PC-9 (cell line): ENCODE results near the gene MRPL34. TPM values are rescaled to one million over a fixed set of nuclear protein-coding genes. Genes with fewer than 3 reads are reported as not detected.

Experiments used
- BruUV-seq: library from RNA; stranded (reverse); fragments of 400-500 nt; replicated peaks from 2 replicates; lab custom pipeline; 2021; lab: Mats Ljungman, UMichigan
- CTCF ChIA-PET: fragments of 300-600 bp; sonication (Branson Sonifier 250); formaldehyde crosslinking; loops from one replicate; lab custom pipeline; 2022; ENCODE audit warnings: antibody characterized with exemption; lab: Charles Lee
- POLR2A ChIA-PET: fragments of 300-600 bp; sonication (Branson Sonifier 250); formaldehyde crosslinking; loops from one replicate; lab custom pipeline; 2022; ENCODE audit warnings: antibody characterized with exemption; ENCODE audit not compliant: unreplicated experiment; lab: Charles Lee
- DNase-seq, 2 experiments: peaks; one replicate each; pipeline versions ENCODE4 v3.0.0 to v3.0.0-alpha.2; 2015 to 2022; ENCODE audit warnings: mixed read lengths in 1 of 2
- H2AFZ ChIP-seq: fragments of 200-600 bp; sonication (generic); 2 replicates; pipeline ENCODE4 v1.8.1; 2017; ENCODE audit warnings: antibody characterized with exemption
- H3F3A ChIP-seq: fragments of 200-600 bp; sonication (generic); 2 replicates; pipeline ENCODE4 v1.8.1; 2017; ENCODE audit warnings: antibody characterized with exemption, mild to moderate bottlenecking, low read depth; ENCODE audit not compliant: insufficient read depth
- H3K27ac ChIP-seq: fragments of 200-600 bp; sonication (generic); 2 replicates; pipeline ENCODE4 v1.6.1; 2016; ENCODE audit warnings: mixed run types
- H3K27me3 ChIP-seq: fragments of 200-600 bp; sonication (generic); 2 replicates; pipeline ENCODE4 v1.6.1; 2016; ENCODE audit warnings: low read depth, mixed run types; ENCODE audit not compliant: insufficient read depth
- H3K36me3 ChIP-seq: fragments of 200-600 bp; sonication (generic); 2 replicates; pipeline ENCODE4 v1.6.1; 2016; ENCODE audit warnings: low read depth, mixed run types
- H3K4me1 ChIP-seq: fragments of 200-600 bp; sonication (generic); replicated peaks from 2 replicates; pipeline ENCODE4 v1.6.1; 2016; ENCODE audit warnings: mixed run types; ENCODE audit not compliant: insufficient read depth
- H3K4me2 ChIP-seq: fragments of 200-600 bp; sonication (generic); 2 replicates; pipeline ENCODE4 v1.6.1; 2017; ENCODE audit warnings: mixed run types
- H3K4me3 ChIP-seq: fragments of 200-600 bp; sonication (generic); 2 replicates; pipeline ENCODE4 v1.6.1; 2016; ENCODE audit warnings: mixed run types
- H3K79me2 ChIP-seq: fragments of 200-600 bp; sonication (generic); 2 replicates; pipeline ENCODE4 v1.6.1; 2017; ENCODE audit warnings: low read depth, mixed run types
- H3K9me2 ChIP-seq: fragments of 200-600 bp; sonication (generic); 2 replicates; pipeline ENCODE4 v1.8.1; 2017; ENCODE audit warnings: mild to moderate bottlenecking; ENCODE audit not compliant: insufficient read depth
- H3K9me3 ChIP-seq: fragments of 200-600 bp; sonication (generic); 2 replicates; pipeline ENCODE4 v1.8.1; 2016; ENCODE audit warnings: low read depth; ENCODE audit not compliant: insufficient read depth
- H4K20me1 ChIP-seq: fragments of 200-600 bp; sonication (generic); 2 replicates; pipeline ENCODE4 v1.8.1; 2017; ENCODE audit not compliant: insufficient read depth
- EZH2 ChIP-seq: fragments of 200-600 bp; sonication (generic); IDR thresholded peaks from 2 replicates; pipeline ENCODE4 v1.8.0; 2017; ENCODE audit warnings: antibody characterized with exemption, low read depth
- intact Hi-C: fragments of 100-400 bp; cut with micrococcal nuclease; formaldehyde crosslinking; loops from one replicate; pipeline ENCODE4 v1.10.0; 2022; ENCODE audit not compliant: unreplicated experiment
- total RNA-seq: library from RNA; stranded (reverse); gene quantifications from 2 replicates; pipeline ENCODE4 v1.2.3, GENCODE V29; 2021
- TF ChIP-seq, protein P1 (sequence below): fragments of 200-600 bp; sonication (generic); conservative IDR thresholded peaks from 2 replicates; pipeline ENCODE4 v1.6.1; 2017; ENCODE audit warnings: mixed run types, antibody characterized with exemption, mild to moderate bottlenecking, moderate library complexity

The MRPL34 gene
- total RNA-seq, 1 experiment from 2014 or later = 64.8 TPM

DNA sequence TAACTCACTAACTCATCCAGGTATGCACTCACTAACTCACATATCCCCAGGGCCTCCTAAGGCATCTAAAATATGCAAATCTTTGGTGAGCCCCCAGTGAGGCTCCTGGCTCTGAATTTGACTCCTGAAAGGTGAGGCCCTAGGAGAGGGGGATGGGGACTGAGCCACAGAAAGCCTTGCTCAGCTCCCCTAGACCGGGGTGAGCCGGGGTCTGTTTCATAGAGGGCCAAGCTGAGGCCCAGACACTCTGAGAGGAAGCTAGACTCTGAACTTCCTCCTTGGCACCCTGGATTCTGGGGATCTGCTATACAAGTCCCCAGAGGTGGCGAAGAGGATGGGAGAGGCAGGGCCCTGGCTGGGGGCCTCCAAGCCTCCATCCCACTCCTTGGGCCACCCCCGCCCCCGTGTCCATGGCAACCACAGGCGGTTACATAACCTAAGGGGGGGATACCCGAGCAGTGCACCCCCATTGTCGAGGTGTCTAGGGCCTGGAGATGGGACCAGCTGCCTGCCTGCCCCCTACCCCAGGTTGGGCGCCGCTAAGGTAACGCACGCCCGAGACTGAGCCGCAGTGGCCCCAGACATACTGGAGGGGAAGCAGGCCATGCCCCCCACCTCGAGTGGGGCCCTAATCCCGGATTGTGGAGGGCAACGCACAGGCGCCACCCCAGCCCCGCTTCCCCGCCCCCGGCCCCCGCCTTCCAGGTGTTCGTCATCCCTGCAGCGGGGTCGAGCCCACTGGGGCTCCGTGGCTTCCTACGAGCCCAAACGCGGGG is 3.1 kb upstream of the MRPL34 start:
- Histone ChIP-seq H4K20me1 (no peaks in the 10 kb centered on the region), H3K4me2 (peak overlapping the region; percentile 90), H3K36me3 (no peaks in the 10 kb centered on the region; the same call in 1 of the 2 replicates), H3K79me2 (peaks cover 50% of the 10 kb centered on the region), H3K4me3 (peak overlapping the region; percentile 67), H3K27ac (no peak overlapping the region), H2AFZ (peak overlapping the region; percentile 71), H3K27me3 (no peaks in the 10 kb centered on the region), H3K9me3 (no peaks in the 10 kb centered on the region), H3K9me2 (no peaks in the 10 kb centered on the region), H3K4me1 (peaks cover 40% of the 10 kb centered on the region), H3F3A (peaks cover 35% of the 10 kb centered on the region)
- TF ChIP-seq, protein P1, sequence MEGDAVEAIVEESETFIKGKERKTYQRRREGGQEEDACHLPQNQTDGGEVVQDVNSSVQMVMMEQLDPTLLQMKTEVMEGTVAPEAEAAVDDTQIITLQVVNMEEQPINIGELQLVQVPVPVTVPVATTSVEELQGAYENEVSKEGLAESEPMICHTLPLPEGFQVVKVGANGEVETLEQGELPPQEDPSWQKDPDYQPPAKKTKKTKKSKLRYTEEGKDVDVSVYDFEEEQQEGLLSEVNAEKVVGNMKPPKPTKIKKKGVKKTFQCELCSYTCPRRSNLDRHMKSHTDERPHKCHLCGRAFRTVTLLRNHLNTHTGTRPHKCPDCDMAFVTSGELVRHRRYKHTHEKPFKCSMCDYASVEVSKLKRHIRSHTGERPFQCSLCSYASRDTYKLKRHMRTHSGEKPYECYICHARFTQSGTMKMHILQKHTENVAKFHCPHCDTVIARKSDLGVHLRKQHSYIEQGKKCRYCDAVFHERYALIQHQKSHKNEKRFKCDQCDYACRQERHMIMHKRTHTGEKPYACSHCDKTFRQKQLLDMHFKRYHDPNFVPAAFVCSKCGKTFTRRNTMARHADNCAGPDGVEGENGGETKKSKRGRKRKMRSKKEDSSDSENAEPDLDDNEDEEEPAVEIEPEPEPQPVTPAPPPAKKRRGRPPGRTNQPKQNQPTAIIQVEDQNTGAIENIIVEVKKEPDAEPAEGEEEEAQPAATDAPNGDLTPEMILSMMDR = no peak
- no peak for TF ChIP-seq EZH2
- BruUV-seq = TSS peak; percentile 32
- intact Hi-C loops = loop anchor here (10.0 kb wide), 1 partner anchor 588 kb away; the partner anchor contains the start of gene NWD1
- POLR2A ChIA-PET = interaction anchor here (0.6 kb wide), 1 partner anchor 630 kb away, joined by 3 read pairs; the partner anchor contains the start of gene CCDC124
- DNase-seq = peak in 1 of 2 experiments; percentile 72
- CTCF ChIA-PET = interaction anchor here (0.5 to 0.6 kb wide), 2 partner anchors 382 to 557 kb away, joined by 3 to 6 read pairs; no protein-coding TSS in a partner anchor

DNA sequence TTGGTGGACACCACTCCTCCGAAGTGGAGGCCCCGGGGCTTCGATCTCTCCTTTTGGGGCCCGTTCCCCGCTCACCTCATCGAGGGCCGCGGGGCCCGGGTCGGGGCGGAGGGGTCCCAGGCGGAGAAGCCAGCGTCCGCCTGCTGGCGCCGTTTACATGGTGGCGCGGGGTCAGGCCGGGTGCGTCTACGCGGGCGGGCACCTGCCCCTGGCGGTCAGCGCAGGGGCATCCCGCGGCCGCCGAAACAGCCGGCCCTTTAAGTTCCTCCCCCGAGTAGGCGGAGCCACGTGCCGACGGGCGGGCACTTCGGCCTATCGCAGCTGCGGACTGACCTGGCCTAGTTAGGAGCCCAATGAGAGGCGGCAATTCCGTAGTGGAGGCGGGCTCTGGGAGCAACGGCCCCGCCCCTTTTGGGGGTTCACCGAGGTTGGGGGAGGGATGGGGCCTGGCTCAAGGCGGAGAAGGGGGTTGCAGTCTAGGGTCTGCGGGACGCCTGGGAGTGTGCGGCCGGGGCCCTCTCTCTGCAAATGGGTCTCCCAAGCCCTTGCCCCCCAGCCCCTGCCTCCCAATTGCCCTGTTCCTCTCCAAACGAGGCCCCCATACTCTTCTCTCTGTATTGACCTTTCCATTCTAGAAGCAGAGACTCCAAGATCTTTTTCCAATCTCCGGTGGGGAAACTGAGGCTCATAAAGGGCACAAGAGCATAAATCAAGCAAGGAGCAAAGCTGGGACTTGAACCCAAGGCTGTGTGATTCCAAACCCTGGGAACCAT is 2.3 kb upstream of the MRPL34 start, which contains the start of gene ABHD8:
Gene ABHD8 (minus strand): TSS at position 259 of the 773 bp plus-strand sequence. CDS start 1,809 bp downstream, outside the sequence.
- ChIA-PET POLR2A (no interaction called here), CTCF (interaction anchor here (0.6 kb wide), 1 partner anchor 556 kb away, joined by 6 read pairs; no protein-coding TSS in a partner anchor)
- H2AFZ ChIP-seq = peak within 1 kb of the TSS; percentile 73
- intact Hi-C loops = loop anchor here (10.0 kb wide), 1 partner anchor 589 kb away; the partner anchor contains the start of gene NWD1
- H3K36me3 ChIP-seq = no peaks in the 10 kb centered on the region
- H3F3A ChIP-seq = peaks cover 33% of the 10 kb centered on the region
- H3K4me3 ChIP-seq = peak within 1 kb of the TSS; percentile 67
- TF ChIP-seq, protein P1 = peak; percentile 70
- no peak for TF ChIP-seq EZH2
- no peaks in the 10 kb centered on the region for H3K27me3 ChIP-seq
- H3K9me2 ChIP-seq = no peaks in the 10 kb centered on the region
- H4K20me1 ChIP-seq = no peaks in the 10 kb centered on the region
- H3K4me2 ChIP-seq = peak within 1 kb of the TSS; percentile 90
- no peaks in the 10 kb centered on the region for H3K9me3 ChIP-seq
- peak; percentile 92 to 98 for DNase-seq
- peaks cover 39% of the 10 kb centered on the region for H3K4me1 ChIP-seq
- H3K27ac ChIP-seq = no peak within 1 kb of the TSS
- BruUV-seq = no TSS peak
- H3K79me2 ChIP-seq = peaks cover 49% of the 10 kb centered on the region

- Histone ChIP-seq H3K27me3 (no peaks in the 10 kb centered on the region), H3K36me3 (no peaks in the 10 kb centered on the region), H3K4me3 (peak overlapping the region; percentile 67; the same call in 1 of the 2 replicates), H2AFZ (no peak overlapping the region; the same call in 1 of the 2 replicates), H3F3A (peaks cover 28% of the 10 kb centered on the region), H3K4me2 (peak overlapping the region; percentile 90), H4K20me1 (no peaks in the 10 kb centered on the region), H3K4me1 (peaks cover 39% of the 10 kb centered on the region), H3K79me2 (peaks cover 47% of the 10 kb centered on the region), H3K9me3 (no peaks in the 10 kb centered on the region), H3K9me2 (no peaks in the 10 kb centered on the region), H3K27ac (no peak overlapping the region)
- CTCF ChIA-PET = no interaction called here
- no peak for DNase-seq
- intact Hi-C loops = loop anchor here (2.0 to 10.0 kb wide), 2 partner anchors 83 to 589 kb away; partner anchors contain the start of gene NWD1
- POLR2A ChIA-PET = no interaction called here
- no TSS peak for BruUV-seq
- TF ChIP-seq, protein P1 = no peak
- no peak for TF ChIP-seq EZH2
Observed at GRCh38 chr19:17303940-17304267, 1.8 kb upstream of the MRPL34 start.
